Neural progenitor cell (in vitro differentiated cells): ENCODE results near the gene HIGD1C. TPM values are rescaled to one million over a fixed set of nuclear protein-coding genes. Genes with fewer than 3 reads are reported as not detected.
"Not testable (repeated sequence)": the region's sequence is repeated elsewhere in the genome, so short reads cannot be mapped to it uniquely, and the experiment has no call there.

Experiments
- DNase-seq: peaks from one replicate; pipeline ENCODE4 v3.0.0-alpha.2; 2016; ENCODE audit warnings: low spot score
- H2AFZ ChIP-seq: fragments of 200-600 bp; sonication (generic); replicated peaks from 2 replicates; pipeline ENCODE4 v1.6.1; 2016; ENCODE audit warnings: antibody characterized with exemption
- H3F3A ChIP-seq: fragments of 200-600 bp; sonication (generic); 2 replicates; pipeline ENCODE4 v1.6.1; 2016; ENCODE audit warnings: antibody characterized with exemption, low read depth
- H3K27ac ChIP-seq: fragments of 200-600 bp; sonication (generic); 2 replicates; pipeline ENCODE4 v1.5.1; 2016; ENCODE audit warnings: mild to moderate bottlenecking
- H3K27me3 ChIP-seq: fragments of 200-600 bp; sonication (generic); 2 replicates; pipeline ENCODE4 v1.6.1; 2016; ENCODE audit warnings: mild to moderate bottlenecking, moderate library complexity
- H3K36me3 ChIP-seq: fragments of 200-600 bp; sonication (generic); 2 replicates; pipeline ENCODE4 v1.5.1; 2016
- H3K4me1 ChIP-seq: fragments of 200-600 bp; sonication (generic); 2 replicates; pipeline ENCODE4 v1.6.1; 2016; ENCODE audit warnings: mixed run types
- H3K4me2 ChIP-seq: fragments of 200-600 bp; sonication (generic); 2 replicates; pipeline ENCODE4 v1.6.1; 2016
- H3K4me3 ChIP-seq: fragments of 200-600 bp; sonication (generic); 2 replicates; pipeline ENCODE4 v1.5.1; 2016
- H3K79me2 ChIP-seq: fragments of 200-600 bp; sonication (generic); 2 replicates; pipeline ENCODE4 v1.6.1; 2016; ENCODE audit warnings: low read depth
- H3K9ac ChIP-seq: fragments of 200-600 bp; sonication (generic); 2 replicates; pipeline ENCODE4 v1.6.1; 2016
- H3K9me3 ChIP-seq: fragments of 200-600 bp; sonication (generic); 2 replicates; pipeline ENCODE4 v1.5.1; 2016; ENCODE audit warnings: low read depth
- H4K20me1 ChIP-seq: fragments of 200-600 bp; sonication (generic); 2 replicates; pipeline ENCODE4 v1.6.1; 2016; ENCODE audit warnings: low read depth
- H3K27ac Mint-ChIP-seq: 3 replicates; pipeline ENCODE4 v1.8.0; 2021; ENCODE audit warnings: mixed read lengths
- H3K27me3 Mint-ChIP-seq: 2 replicates; pipeline ENCODE4 v1.8.0; 2022; ENCODE audit warnings: low read depth, mild to moderate bottlenecking, inconsistent platforms, moderate library complexity, mixed read lengths; ENCODE audit not compliant: insufficient read depth
- H3K36me3 Mint-ChIP-seq: 3 replicates; pipeline ENCODE4 v1.8.0; 2021; ENCODE audit warnings: mixed read lengths
- H3K4me1 Mint-ChIP-seq: 3 replicates; pipeline ENCODE4 v1.8.0; 2021; ENCODE audit warnings: mixed read lengths
- H3K4me3 Mint-ChIP-seq: 3 replicates; pipeline ENCODE4 v1.8.0; 2021; ENCODE audit warnings: mild to moderate bottlenecking, moderate library complexity, mixed read lengths
- H3K9me3 Mint-ChIP-seq: 3 replicates; pipeline ENCODE4 v1.8.0; 2020; ENCODE audit warnings: mixed read lengths
- CTCF ChIP-seq: fragments of 200-600 bp; sonication (generic); IDR thresholded peaks from 2 replicates; pipeline ENCODE4 v1.5.1; 2017; ENCODE audit warnings: antibody characterized with exemption, mild to moderate bottlenecking
- EZH2 ChIP-seq: fragments of 200-600 bp; sonication (generic); IDR thresholded peaks from 2 replicates; pipeline ENCODE4 v1.6.1; 2017; ENCODE audit warnings: antibody characterized with exemption, mild to moderate bottlenecking, moderate library complexity
- EZH2phosphoT487 ChIP-seq: fragments of 200-600 bp; sonication (generic); IDR thresholded peaks from 2 replicates; pipeline ENCODE4 v1.6.1; 2017; ENCODE audit warnings: antibody characterized with exemption
- total RNA-seq: library from RNA; depleted of rRNA; stranded (reverse); fragments of >200 nt; gene quantifications from 2 replicates; pipeline ENCODE4 v1.2.3, GENCODE V29; 2015; ENCODE audit warnings: low replicate concordance

HIGD1C gene
- total RNA-seq, 1 donor from 2014 or later = not detected

GRCh38 chr12:50953047-50953446 lies 703 bp downstream of the HIGD1C start:
- Mint-ChIP-seq H3K27ac (no peak overlapping the region), H3K27me3 (no peaks in the 10 kb centered on the region), H3K4me3 (no peak overlapping the region), H3K36me3 (no peaks in the 10 kb centered on the region), H3K9me3 (no peaks in the 10 kb centered on the region), H3K4me1 (no peaks in the 10 kb centered on the region)
- Histone ChIP-seq H3K27me3 (no peaks in the 10 kb centered on the region), H4K20me1 (no peaks in the 10 kb centered on the region), H3K4me1 (no peaks in the 10 kb centered on the region), H3K9ac (no peak overlapping the region), H2AFZ (no peak overlapping the region), H3K9me3 (no peaks in the 10 kb centered on the region), H3K27ac (no peak overlapping the region), H3F3A (no peaks in the 10 kb centered on the region), H3K4me2 (no peak overlapping the region), H3K36me3 (no peaks in the 10 kb centered on the region), H3K79me2 (no peaks in the 10 kb centered on the region), H3K4me3 (no peak overlapping the region)
- DNase-seq = no peak
- TF ChIP-seq CTCF = no peak
- no peak for TF ChIP-seq EZH2phosphoT487
- no peak for TF ChIP-seq EZH2

GRCh38 chr12:50954789-50955188 lies 2.4 kb downstream of the HIGD1C start:
- H3K79me2 ChIP-seq, H3K27me3 Mint-ChIP-seq, H4K20me1 ChIP-seq, H3K27ac ChIP-seq, H3K27ac Mint-ChIP-seq, H3K4me1 ChIP-seq, H3F3A ChIP-seq, H3K4me1 Mint-ChIP-seq, H3K4me2 ChIP-seq, H3K4me3 ChIP-seq, H3K36me3 Mint-ChIP-seq, H3K27me3 ChIP-seq, H3K9me3 ChIP-seq, H3K9ac ChIP-seq, DNase-seq, H3K36me3 ChIP-seq, H3K9me3 Mint-ChIP-seq, H2AFZ ChIP-seq, H3K4me3 Mint-ChIP-seq: not testable (repeated sequence)

- Mint-ChIP-seq H3K27ac (no peak overlapping the region), H3K9me3 (no peaks in the 10 kb centered on the region), H3K36me3 (no peaks in the 10 kb centered on the region), H3K4me3 (no peak overlapping the region), H3K4me1 (peaks cover 4% of the 10 kb centered on the region), H3K27me3 (no peaks in the 10 kb centered on the region)
- Histone ChIP-seq H3K9me3 (no peaks in the 10 kb centered on the region), H4K20me1 (no peaks in the 10 kb centered on the region), H3K36me3 (no peaks in the 10 kb centered on the region), H3K4me1 (no peaks in the 10 kb centered on the region), H2AFZ (no peak overlapping the region), H3K27me3 (no peaks in the 10 kb centered on the region), H3K27ac (no peak overlapping the region), H3K4me2 (no peak overlapping the region), H3F3A (no peaks in the 10 kb centered on the region), H3K4me3 (no peak overlapping the region), H3K9ac (no peak overlapping the region), H3K79me2 (no peaks in the 10 kb centered on the region)
- TF ChIP-seq EZH2 (no peak), EZH2phosphoT487 (no peak), CTCF (no peak)
- no peak for DNase-seq
These were observed 2.9 kb downstream of the HIGD1C start for GRCh38 chr12:50955288-50955687.

- Mint-ChIP-seq H3K4me1 (peaks cover 4% of the 10 kb centered on the region), H3K9me3 (no peaks in the 10 kb centered on the region), H3K36me3 (no peaks in the 10 kb centered on the region), H3K27ac (no peak overlapping the region), H3K4me3 (no peak overlapping the region), H3K27me3 (no peaks in the 10 kb centered on the region)
- H3K36me3 ChIP-seq = no peaks in the 10 kb centered on the region
- H3K27ac ChIP-seq = no peak overlapping the region
- no peak overlapping the region for H3K9ac ChIP-seq
- TF ChIP-seq EZH2 = no peak
- H3K27me3 ChIP-seq = no peaks in the 10 kb centered on the region
- DNase-seq = no peak
- H3K9me3 ChIP-seq = no peaks in the 10 kb centered on the region
- H2AFZ ChIP-seq = no peak overlapping the region
- no peaks in the 10 kb centered on the region for H3K79me2 ChIP-seq
- H3F3A ChIP-seq = no peaks in the 10 kb centered on the region
- no peaks in the 10 kb centered on the region for H3K4me1 ChIP-seq
- H3K4me2 ChIP-seq = no peak overlapping the region
- H3K4me3 ChIP-seq = no peak overlapping the region
- no peaks in the 10 kb centered on the region for H4K20me1 ChIP-seq
These were observed 3.4 kb downstream of the HIGD1C start for GRCh38 chr12:50955697-50956096.
